ENCODE results near the gene STK24. TPM values are rescaled to one million over a fixed set of nuclear protein-coding genes. Genes with fewer than 3 reads are reported as not detected.

The STK24 gene
- total and polyA plus RNA-seq, 10 of the 15 experiments (the other 5 are each of a cell fraction or from before 2014, with no cell fraction given), result 7.5 to 115 (median 52.9) TPM

- WGBS (ENCODE audit: insufficient coverage, insufficient replicate concordance, low lambda C conversion rate, missing lambda C conversion rate), result 51% methylated on average over 7 of the region's 7 CpGs
- H3K4me3 ChIP-seq, result no peak overlapping the region
- no peak for FAIRE-seq
- intact Hi-C loops (cut with micrococcal nuclease; ENCODE audit: unreplicated experiment) (no loop called here), in situ Hi-C loops (cut with MboI) (no loop called here)
- no peaks in the 10 kb centered on the region for H3K9me3 ChIP-seq (replicated peaks; ENCODE audit: control insufficient read depth, insufficient read depth, low read length)
- no peak overlapping the region for H3K4me2 ChIP-seq (ENCODE audit: control insufficient read depth, insufficient read depth)
- H3K9ac ChIP-seq (ENCODE audit: control insufficient read depth, insufficient read depth, low read length), result no peak overlapping the region
- RAD21 ChIA-PET (ENCODE audit: unreplicated experiment), result interaction anchor here (1.3 kb wide), 1 partner anchor 37 kb away, joined by 4 read pairs; no protein-coding TSS in a partner anchor
- no peaks in the 10 kb centered on the region for H4K20me1 ChIP-seq (ENCODE audit: control insufficient read depth, insufficient read depth)
- CTCF ChIA-PET, result interaction anchor here (1.0 to 2.1 kb wide), 4 partner anchors 8 to 248 kb away, joined by 3 to 5 read pairs (median 3); no protein-coding TSS in a partner anchor
- no peak overlapping the region for H3K27ac ChIP-seq (ENCODE audit: control insufficient read depth, insufficient read depth)
- TF ChIP-seq ZNF274 (IDR thresholded peaks at IDR 0.05; ENCODE audit: insufficient read depth, insufficient read length), result no peak
- no peak for TF ChIP-seq ZNF217 (IDR thresholded peaks at IDR 0.05)
- TF ChIP-seq SUPT20H (IDR thresholded peaks at IDR 0.05; ENCODE audit: borderline replicate concordance, control insufficient read depth, low read depth, low read length), result no peak
- TF ChIP-seq KAT2A (conservative IDR thresholded peaks at IDR 0.05; ENCODE audit: control insufficient read depth, low read depth, low read length), result no peak
- TF ChIP-seq POU2F2 (IDR thresholded peaks at IDR 0.05; ENCODE audit: borderline replicate concordance, low read depth, low read length), result no peak
- TF ChIP-seq PBX3 (IDR thresholded peaks at IDR 0.05; ENCODE audit: insufficient replicate concordance, low read depth, low read length), result no peak
- TF ChIP-seq ZBTB33 (IDR thresholded peaks at IDR 0.05), result no peak
- no peak overlapping the region for H2AFZ ChIP-seq (ENCODE audit: control insufficient read depth, low read depth, low read length)
- no peak for ATAC-seq
- H3K79me2 ChIP-seq (ENCODE audit: control insufficient read depth, insufficient read depth, low read length), result no peaks in the 10 kb centered on the region
- H3K36me3 ChIP-seq (ENCODE audit: control insufficient read depth in 2 of 2, insufficient read depth in 2 of 2, low read length in 1 of 2), result no peaks in the 10 kb centered on the region
- SMC1A ChIA-PET (ENCODE audit: uncharacterized antibody, unreplicated experiment), result interaction anchor here (1.0 to 1.7 kb wide), 3 partner anchors 158 to 268 kb away, joined by 3 to 9 read pairs (median 4); no protein-coding TSS in a partner anchor
- H3K4me1 ChIP-seq (ENCODE audit: control insufficient read depth, insufficient read depth, low read length), result no peaks in the 10 kb centered on the region
- DNase-seq (ENCODE audit: low read depth, low spot score), result no peak
- no TSS peak for BruUV-seq (replicated peaks)
- POLR2A ChIA-PET, result no interaction called here
- H3K27me3 ChIP-seq (replicated peaks in 1 of 2; ENCODE audit: control insufficient read depth in 2 of 2, insufficient read depth in 2 of 2, low read length in 1 of 2), result no peaks in the 10 kb centered on the region
Observed at GRCh38 chr13:98405107-98405571, 171.8 kb downstream of the STK24 start.
